H4 (cell line): ENCODE measurements around the gene CRTC3. TPM values are rescaled to one million over a fixed set of nuclear protein-coding genes. Genes with fewer than 3 reads are reported as not detected.
"Not testable (repeated sequence)": the region's sequence is repeated elsewhere in the genome, so short reads cannot be mapped to it uniquely, and the experiment has no call there.

ENCODE experiments used
- DNase-seq: peaks from one replicate; pipeline ENCODE4 v3.0.0-alpha.2; 2015; ENCODE audit warnings: low spot score
- total RNA-seq: library from RNA; depleted of rRNA; stranded (reverse); fragments of >200 nt; shearing (Covaris generic); gene quantifications from 2 replicates; pipeline ENCODE4 v1.2.3, GENCODE V29; 2014

The CRTC3 gene
- total RNA-seq, 1 experiment from 2014 or later = 6.8 TPM

DNA sequence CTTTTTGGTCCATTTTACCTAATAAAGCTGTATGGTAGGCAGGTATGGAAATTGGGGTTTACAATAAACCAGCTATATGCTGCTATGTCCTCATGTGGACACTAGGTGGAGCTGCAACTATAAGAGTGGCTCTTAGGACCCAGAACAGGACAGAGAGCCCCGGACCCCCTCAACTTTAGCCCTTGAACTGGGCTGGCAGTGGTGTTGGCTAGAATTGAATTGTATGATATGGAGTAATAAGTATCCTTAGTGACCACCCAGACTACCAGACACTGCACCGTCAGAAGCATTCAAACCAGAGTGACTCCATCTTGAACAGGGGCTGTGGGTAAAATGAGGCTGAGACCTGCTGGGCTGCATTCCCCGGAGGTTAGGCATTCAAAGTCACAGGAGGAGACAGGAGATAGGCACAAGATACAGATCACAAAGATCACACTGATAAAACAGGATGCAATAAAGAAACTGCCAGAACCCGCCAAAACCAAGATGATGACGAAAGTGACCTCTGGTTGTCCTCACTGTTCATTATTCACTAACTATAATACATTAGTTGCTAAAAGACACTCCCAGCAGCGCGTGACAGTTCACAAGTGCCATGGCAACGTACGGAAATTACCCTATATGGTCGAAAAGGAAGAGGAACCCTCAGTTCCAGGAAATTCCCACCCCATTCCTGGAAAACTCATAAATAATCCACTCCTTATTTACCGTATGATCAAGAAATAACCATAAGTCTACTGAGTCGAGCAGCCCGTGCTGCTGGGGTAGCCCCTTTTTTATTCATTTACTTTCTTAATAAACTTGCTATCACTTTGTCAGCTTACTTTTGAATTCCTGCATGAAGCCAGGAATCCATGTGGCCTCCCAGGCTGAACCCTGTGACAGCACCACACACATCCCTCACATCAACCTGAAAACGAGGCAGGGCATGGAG lies 118.7 kb downstream of the CRTC3 start:
- DNase-seq = peak; percentile 83

DNA sequence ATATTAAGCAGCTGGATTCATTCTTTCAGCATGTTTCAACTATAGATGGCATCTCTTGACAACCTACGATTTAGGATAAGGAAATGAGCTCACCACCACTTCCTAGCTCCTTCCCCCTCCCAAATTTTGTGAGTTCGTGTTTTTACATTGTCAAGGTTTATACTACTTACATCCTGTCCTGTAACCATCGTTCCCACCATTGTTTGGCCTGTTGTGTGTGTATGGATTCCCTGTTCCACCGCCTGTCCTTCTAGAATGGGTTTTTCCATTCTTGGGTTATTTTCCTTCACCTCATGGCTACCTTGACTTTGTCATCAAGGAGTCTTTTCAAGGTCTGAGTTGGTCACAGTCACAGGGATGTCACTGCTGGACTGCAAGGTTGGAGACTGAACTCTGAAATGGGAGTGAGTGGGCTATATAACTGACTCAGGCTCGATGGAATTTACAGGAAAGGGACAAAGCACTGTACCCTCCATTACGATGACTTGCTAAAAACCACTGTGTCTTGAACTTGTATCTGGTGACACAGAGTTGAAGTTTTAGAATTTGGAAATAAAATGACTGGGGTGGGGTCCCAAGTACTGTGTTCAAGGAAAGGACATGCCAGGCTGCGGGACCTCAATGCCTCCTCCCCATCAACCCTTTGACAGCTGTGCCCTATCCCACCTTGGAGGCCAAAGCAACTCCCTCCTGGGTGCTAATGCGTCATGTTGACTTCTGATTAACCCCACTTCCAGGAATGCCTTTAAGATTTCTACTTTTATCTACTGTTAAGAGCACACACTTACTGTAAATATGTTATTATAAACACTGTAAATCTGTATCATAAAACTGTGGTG lies 120.6 kb downstream of the CRTC3 start:
- DNase-seq = peak; percentile 35

DNA sequence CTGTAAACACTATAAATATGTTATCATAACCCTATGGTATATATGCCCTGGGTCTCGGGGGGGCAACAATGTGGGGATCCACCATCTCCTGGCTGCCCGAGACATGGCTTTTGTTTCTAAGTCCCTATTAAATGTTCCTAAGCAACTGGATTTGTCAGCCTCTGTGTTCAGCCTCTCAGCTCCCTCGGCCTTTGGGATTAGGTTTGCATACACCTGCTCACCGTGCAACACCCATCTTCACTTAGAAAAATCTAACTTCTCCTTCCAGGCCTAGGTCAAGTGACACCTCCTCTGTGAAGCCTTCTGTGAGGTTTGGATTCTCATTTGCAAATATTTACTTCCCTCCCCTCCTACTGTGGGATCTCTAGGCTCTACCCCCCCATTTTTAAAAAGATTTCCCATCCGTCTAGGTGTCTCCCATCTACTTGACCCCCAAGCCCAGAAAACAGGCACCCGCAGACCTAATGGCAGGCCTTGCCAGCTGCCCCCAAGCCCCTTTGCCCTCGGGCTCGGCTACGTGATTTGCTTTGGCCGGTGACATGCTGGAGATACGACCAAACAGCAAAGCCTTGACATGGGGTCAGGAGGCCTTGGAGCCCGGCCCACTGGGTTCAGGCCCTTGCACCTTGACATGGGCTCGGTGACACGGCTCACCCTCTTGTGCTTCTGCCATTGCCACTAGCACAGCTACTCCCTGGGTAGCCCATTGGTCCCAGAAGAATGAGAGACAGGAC lies 121.4 kb downstream of the CRTC3 start:
- DNase-seq = no peak

DNA sequence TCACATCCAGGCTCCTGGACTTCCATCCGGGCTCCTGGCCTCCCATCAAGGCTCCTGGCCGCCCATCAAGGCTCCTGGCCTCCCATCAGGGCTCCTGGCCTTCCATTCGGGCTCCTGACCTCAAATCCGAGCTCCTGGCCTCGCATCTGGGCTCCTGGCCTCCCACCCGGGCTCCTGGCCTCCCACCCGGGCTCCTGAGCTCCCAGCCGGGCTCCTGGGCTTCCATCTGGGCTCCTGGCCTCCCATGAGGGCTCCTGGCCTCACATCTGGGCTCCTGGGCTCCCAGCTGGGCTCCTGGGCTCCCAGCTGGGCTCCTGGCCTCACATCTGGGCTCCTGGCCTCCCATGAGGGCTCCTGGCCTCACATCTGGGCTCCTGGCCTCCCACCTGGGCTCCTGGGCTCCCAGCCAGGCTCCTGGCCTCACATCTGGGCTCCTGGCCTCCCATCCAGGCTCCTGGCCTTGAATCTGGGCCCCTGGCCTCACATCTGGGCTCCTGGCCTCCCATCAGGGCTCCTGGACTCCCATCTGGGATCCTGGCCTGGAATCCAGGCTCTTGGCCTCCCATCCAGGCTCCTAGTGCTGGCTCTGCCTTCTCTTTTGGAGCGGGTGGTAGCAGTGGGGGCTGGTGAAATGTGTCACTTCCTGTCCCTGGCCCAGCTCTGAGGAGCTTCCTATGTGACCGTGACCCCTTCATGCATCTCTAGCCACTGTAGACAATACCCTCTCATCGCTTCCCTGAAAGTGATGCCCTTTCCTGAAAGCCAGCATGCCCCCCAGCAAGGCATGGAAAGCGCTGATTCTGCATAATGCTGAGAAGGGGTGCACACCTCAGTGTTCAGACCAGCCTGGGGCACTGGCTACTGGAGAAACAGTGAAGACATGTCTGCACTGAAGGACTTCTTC lies 124.8 kb downstream of the CRTC3 start:
- no peak for DNase-seq

DNA sequence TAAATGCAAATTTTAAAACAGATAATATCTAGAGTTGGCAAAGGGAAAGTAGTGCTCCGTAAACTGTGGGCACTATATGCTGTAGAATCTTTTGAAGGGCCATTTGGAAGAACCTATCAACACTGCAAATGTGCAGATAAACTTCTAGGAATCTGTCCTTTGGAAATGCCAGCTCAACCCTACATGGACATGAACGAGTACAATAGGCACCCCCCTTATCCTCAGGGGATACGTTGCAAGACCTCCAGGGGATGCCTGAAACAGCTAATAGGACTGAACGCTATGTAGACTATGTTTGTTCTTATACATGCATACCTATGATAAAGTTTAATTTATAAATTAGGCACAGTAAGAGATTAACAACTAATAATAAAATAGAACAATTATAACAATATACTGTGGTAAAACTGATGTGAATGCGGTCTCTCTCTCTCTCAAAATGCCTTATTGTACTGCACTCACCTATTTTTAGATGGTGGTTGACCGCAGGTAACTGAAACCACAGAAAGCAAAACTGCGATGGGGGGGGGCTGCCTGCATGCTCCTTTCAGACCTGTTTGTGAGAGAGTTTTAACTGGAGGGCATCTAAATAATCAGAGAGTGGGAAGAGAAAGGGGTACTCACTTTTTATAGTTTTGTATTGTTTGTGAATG lies 127.9 kb downstream of the CRTC3 start:
- DNase-seq = not testable (repeated sequence)

DNA sequence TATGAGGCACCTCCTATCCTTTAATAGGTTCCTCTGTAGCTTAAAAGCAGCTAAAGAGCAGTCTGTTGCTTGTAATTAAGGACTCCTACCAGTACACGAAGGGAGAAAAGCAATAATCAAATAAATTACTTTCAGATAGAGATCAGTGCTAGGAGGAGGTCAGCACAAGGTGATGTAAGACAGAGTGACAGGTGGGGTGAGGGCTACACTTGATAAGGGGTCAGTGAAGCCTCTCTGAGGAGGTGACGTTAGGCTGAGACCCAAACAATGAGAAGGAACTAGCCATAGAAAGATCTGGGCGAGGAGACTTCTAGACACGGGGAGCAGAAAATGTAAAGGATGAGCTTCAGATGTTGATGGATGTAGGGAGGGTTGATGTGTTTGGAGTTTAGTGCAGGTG lies 129.8 kb downstream of the CRTC3 start:
- no peak for DNase-seq

DNA sequence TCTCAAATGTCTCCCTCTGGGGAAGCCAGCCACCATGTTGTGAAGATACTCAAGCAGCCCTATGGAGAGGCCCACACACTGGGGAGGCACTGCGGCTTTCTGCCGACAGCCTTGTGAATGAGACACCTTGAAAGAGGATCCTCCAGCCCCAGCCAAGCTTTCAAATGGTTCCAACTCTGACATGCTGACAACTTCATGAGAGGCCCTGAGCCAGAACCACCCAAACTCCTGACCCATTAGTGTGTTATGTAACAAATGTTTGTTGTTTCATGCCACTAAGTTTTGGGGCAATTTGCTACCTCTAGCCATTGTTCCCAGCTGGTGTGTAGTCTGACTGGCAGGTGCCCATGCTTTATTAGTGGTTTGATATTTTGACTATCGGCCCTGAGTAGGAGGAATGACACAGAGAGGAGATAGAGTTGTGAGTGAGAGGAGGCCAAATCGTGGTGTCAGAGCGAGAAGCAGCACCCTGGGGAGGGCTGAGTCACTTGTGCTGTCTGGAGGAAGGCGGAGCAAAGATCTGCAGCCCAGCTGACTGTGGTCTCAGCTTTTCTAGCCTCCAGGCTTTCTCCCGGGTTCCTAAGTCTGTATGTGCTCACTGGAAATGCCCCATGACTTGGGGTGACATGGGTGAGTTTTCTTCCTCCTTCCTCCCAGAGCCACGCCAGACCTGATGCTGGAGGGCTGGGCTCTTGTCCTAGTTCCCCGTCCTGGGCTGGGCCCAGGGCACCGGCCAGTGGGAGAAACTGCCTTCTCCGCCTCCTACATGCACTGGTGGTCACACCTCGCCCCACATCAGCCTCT lies 130.7 kb downstream of the CRTC3 start:
- peak; percentile 85 for DNase-seq

DNA sequence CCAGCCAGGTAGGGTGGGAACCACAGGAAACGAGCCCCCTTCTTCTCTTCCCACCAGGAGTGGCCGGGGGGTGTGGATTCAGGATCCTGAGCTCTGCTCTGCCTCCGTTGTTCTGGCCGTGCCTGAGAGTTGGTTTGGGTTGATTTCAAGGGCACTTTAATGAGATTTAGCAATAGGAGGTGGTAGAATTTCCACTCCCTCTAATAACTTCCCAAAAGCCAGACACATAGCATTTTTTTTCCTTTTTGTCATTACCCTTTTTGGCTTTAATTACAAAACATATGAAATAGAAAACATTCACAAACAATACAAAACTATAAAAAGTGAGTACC lies 131.2 kb downstream of the CRTC3 start:
- not testable (repeated sequence) for DNase-seq

DNA sequence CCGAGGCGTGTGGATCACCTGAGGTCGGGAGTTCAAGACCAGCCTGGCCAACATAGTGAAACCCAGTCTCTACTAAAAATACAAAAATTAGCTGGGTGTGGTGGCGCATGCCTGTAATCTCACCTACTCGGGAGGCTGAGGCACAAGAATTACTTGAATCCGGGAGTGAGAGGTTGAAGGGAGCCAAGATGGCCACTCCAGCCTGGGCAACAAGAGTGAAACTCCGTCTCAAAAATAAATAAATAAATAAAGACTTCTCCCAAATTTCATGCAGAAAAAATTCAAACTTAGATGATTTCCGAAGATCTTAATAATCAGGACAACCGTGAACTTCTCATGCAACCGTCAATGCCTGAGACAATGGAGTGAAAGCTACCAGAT lies 134.3 kb downstream of the CRTC3 start:
- not testable (repeated sequence) for DNase-seq

DNA sequence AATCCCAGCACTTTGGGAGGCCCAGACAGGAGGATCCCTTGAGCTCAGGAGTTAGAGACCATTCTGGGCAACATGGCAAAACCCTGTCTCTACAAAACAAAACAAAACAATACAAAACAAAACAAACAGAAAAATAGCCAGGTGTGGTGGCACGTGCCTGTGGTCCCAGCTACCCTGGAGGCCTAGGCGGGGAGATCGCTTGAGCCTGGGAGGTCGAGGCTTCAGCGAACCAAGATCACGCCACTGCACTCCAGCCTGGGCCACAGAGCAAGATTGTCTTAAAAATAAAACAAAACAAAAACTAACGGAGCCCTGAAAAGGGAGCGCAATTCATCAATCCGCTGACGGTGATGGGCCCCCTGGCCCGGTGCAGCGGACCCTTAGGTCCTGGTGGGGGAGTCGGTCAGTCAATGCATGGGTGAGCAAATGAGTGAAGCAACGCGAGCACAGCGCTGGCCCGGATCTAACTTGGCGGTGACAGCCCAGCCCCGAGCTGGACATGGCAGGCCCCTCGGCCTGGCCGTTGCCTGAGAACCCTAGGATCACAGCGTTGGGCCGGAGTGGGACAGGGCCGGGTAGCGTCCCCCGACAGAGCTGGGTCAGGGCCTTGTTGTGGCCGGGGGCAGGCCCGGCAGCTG lies 135.0 kb downstream of the CRTC3 start:
- no peak for DNase-seq

DNA sequence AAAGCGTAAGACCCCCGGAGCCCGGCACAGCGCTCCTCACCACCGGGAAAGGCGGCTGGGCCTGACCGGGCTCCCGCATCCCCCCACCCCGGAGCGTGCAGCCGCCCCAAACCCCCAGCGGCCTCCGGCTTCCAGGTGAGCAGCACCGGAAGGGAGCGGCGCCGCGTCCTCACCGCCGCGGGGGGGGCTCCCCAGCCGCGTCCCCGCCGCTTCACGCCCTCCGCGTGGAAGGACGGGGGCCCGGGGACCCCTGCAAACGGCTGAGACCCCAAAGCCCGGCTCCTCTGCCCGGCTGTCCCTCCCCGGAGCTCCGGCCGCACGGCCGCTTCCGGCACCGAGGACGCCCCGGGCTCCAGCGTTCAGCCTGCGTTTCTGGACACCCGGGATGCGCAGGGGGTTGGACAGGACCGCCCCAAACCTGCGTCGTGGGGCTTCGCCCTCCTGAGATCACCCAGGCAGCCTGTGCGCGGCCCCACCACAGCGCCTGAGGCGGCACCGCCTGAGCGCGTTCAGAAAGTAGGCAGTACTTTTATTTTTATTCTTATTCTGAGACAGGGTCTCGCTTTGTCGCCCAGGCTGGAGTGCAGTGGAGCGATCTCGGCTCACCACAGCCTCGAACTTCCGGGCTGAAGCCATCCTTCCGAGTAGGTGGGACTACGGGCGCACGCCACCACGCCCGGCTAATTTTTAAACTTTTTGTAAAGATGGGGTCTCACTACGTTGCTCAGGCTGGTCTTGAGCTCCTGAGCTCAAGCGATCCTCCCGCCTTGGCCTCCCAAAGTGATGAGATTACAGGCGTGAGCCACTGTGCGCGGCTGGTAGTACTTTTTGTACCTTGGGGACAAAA lies 135.8 kb downstream of the CRTC3 start:
- DNase-seq = no peak

DNA sequence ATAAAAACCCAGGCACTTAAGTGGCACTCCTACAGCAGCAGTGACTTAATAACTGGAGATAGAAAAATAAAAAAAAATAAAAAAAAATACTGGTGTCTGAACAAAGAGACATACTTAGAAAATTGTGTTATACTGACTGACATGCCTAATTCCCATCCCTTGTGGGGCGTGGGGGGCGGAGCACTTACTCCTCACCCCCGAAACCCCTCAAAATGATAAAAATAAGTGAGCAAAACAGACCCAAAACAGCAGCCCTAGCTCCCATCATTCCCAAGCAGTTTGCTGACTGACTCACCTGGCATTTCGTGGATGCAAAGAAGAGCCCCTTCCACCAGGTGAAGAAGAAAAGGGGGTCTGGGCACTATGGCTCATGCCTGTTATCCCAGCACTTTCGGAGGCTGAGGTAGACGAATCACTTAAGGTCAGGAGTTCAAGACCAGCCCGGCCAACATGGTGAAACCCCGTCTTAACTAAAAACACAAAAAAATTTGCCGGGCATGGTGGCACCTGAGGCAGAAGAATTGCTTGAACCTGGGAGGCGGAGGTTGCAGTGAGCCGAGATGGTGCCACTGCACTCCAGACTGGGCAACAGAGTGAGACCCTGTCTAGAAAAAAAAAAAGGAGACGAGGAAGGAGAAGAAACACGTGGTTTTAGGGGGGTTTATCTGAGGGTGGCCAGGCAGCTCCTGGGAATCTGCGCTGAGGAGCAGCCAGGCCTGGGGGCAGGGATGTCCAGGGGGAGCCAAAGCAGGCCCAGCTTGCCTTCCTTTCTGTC lies 136.6 kb downstream of the CRTC3 start:
- no peak for DNase-seq

DNA sequence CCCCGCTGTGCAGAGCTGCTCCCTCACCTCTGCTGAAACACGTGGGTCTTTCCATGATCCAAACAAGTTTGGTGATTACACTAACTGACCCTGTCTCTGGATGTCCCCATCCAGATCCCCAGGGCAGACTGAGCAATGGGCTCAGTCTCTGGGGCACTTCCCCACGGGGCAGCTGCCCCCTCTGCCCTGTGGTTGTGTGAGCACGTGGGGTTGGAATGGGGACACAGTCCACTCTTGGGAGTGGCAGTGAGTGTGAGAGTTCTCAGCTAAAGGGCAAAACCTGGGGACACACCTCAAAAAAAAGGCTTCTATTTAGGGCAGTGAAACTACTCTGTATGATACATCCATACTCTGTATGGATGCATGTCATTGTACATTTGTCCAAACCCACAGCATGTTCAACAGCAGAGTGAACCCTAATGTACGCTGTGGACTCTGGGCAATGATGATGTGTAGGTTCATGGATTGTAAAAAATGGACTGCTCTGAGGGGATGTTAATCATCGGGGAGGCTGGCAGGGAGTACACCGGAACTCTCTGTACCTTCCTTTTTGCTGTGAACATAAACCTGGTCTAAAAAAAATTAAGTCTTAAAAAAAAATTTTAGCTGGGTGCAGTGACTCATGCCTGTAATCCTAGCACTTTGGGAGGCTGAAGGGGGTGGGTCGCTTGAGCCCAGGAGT lies 137.5 kb downstream of the CRTC3 start:
- no peak for DNase-seq

DNA sequence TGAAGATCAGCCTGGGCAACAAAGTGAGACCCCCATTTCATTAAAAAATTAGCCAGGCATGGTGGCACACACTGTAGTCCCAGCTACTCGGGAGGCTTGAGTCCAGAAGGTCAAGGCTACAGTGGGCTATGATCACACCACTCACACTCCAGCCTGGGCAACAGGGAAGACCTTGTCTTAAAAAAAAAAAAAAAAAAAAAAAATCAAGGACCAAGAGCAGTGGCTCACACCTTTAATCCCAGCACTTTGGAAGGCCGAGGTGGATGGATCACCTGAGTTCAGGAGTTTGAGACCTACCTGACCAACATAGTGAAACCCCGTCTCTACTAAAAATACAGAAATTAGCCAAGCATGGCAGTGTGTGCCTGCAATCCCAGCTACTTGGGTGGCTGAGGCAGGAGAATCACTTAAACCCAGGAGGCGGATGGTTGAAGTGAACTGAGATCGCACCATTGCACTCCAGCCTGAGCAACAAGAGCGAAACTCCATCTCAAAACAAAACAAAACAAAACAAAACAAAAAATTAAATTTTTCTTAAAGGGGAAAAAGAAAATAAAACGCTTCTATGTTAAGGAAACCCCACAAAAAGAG lies 138.1 kb downstream of the CRTC3 start:
- not testable (repeated sequence) for DNase-seq

DNA sequence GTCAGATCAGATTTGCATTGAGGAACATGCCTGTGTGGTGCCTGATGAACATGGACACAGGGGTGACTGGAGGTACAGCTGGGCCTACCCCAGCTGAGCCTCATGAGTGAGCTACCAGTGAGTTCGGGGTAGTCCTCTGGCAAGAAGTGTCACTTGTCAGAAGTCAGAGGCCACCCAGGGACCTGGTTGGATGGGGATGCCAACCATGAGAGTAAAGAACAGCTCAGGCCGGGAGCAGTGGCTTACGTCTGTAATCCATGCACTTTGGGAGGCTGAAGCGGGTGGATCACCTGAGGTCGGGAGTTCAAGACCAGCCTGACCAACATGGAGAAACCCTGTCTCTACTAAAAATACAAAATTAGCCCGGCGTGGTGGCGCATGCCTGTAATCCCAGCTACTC lies 140.9 kb downstream of the CRTC3 start:
- not testable (repeated sequence) for DNase-seq

DNA sequence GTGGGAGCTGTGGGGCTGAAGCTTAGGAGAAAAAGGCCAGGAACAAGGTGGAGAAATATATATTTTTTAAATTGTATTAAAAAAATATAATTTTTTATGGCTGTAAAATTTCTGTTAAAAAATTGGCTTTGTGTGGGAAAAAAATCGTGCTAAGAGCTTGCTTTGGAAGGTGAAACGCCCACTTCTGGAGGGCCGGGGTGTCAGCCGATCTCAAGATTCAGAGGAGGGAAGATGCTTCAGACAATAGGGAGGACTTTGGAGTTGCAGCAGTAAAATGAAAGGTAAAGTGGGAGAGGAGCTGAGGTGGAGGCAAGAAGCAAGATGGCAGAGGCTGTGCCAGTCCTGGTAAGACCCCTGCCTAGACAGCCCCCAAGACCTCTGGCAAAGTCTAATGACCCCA lies 141.5 kb downstream of the CRTC3 start:
- DNase-seq = no peak

DNA sequence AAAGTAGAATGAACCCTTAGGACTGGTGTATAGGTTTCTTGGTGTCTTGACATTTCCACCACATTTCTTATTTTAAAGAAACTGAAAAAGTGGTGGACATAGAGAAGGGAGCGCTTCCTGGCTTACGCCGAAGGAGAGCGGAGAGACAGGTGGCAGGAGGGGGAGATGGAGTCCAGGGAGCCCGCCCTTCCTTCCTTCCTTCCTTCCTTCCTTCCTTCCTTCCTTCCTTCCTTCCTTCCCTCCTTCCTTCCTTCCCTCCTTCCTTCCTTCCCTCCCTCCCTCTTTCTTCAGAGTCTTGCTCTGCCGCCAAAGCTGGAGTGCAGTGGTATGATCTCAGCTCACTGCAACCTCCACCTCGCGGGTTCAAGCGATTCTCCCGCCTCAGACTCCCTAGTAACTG lies 143.6 kb downstream of the CRTC3 start:
- not testable (repeated sequence) for DNase-seq
